GM15510 (cell line): Measurements from ENCODE around the gene CAPN10.

Source experiments
- POLR2A ChIP-seq: IDR thresholded peaks from 3 replicates; pipeline ENCODE4 v1.6.1; 2011; ENCODE audit warnings: borderline replicate concordance; ENCODE audit not compliant: insufficient read length; ENCODE audit errors: extremely low read depth

Gene CAPN10

GRCh38 chr2:240599141-240599583 lies 12.6 kb downstream of the CAPN10 start:
- no peak for TF ChIP-seq POLR2A

- no peak for TF ChIP-seq POLR2A
Observed at GRCh38 chr2:240600451-240600961, 14.0 kb downstream of the CAPN10 start.

GRCh38 chr2:240601061-240601830 lies 14.7 kb downstream of the CAPN10 start:
- TF ChIP-seq POLR2A: no peak

- TF ChIP-seq POLR2A: no peak
Observed at GRCh38 chr2:240601831-240602160, 15.3 kb downstream of the CAPN10 start.

- TF ChIP-seq POLR2A: no peak
Observed at GRCh38 chr2:240602266-240603050, 15.9 kb downstream of the CAPN10 start.

GRCh38 chr2:240603081-240603835 lies 16.7 kb downstream of the CAPN10 start:
- TF ChIP-seq POLR2A: no peak

- TF ChIP-seq POLR2A: no peak
Observed at GRCh38 chr2:240603846-240604245, 17.3 kb downstream of the CAPN10 start.

- TF ChIP-seq POLR2A: no peak
Observed at GRCh38 chr2:240604291-240604938, 17.9 kb downstream of the CAPN10 start.

- TF ChIP-seq POLR2A: no peak
Observed at GRCh38 chr2:240604939-240605716, 18.6 kb downstream of the CAPN10 start.

GRCh38 chr2:240605867-240606743 lies 19.6 kb downstream of the CAPN10 start:
- TF ChIP-seq POLR2A: no peak

GRCh38 chr2:240611601-240612210 lies 25.2 kb downstream of the CAPN10 start:
- TF ChIP-seq POLR2A: no peak

GRCh38 chr2:240613781-240614180 lies 27.2 kb downstream of the CAPN10 start:
- no peak for TF ChIP-seq POLR2A
